ENCODE measurements around the gene RPL10.

GRCh38 chrX:154370300-154371016 lies 27.7 kb upstream of the RPL10 start:
- TF ChIP-seq CTCF (IDR thresholded peaks at IDR 0.05), result no peak
- TF ChIP-seq SIN3A (IDR thresholded peaks at IDR 0.05; ENCODE audit: borderline replicate concordance, insufficient read depth, low read depth, low read length), result no peak
